ENCODE measurements around the gene ACR.

ACR gene

GRCh38 chr22:50702821-50703725, 34.9 kb upstream of the ACR start:
- DNase-seq (ENCODE audit: low read depth in 2 of 2) = no peak

GRCh38 chr22:50703726-50704509, 34.1 kb upstream of the ACR start:
- DNase-seq (ENCODE audit: low read depth in 2 of 2) = no peak

GRCh38 chr22:50704510-50705218, 33.3 kb upstream of the ACR start:
- DNase-seq (ENCODE audit: low read depth in 2 of 2) = no peak

- no peak for DNase-seq (ENCODE audit: low read depth in 2 of 2)
Measured at GRCh38 chr22:50705219-50705691, 32.7 kb upstream of the ACR start.

- no peak for DNase-seq (ENCODE audit: low read depth in 2 of 2)
Measured at GRCh38 chr22:50705851-50706351, 32.1 kb upstream of the ACR start.

GRCh38 chr22:50706481-50707125, 31.4 kb upstream of the ACR start:
- no peak for DNase-seq (ENCODE audit: low read depth in 2 of 2)

DNA sequence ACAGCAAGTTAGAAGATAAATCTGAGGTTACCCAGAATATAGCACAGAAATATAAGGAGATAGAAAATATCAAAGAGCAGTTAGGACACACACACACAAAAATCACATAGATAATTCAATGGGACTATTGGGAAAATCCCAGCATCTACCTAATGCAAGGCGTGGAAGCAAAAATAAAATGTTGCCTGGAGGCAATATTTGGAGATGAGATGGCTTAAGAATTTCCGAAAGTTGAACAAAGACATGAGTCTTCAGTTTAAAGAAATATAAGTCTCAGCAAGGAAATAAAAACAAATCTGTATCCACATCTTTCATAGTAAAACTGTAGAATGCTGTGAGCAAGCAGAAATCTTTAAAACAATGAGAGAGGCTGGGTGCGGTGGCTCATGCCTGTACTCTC, 29.5 kb upstream of the ACR start:
- no peak for DNase-seq (ENCODE audit: low read depth in 2 of 2)

- DNase-seq (ENCODE audit: low read depth in 2 of 2) = no peak
Measured at GRCh38 chr22:50708996-50709395, 29.0 kb upstream of the ACR start.

- no peak for DNase-seq (ENCODE audit: low read depth in 2 of 2)
Measured at GRCh38 chr22:50710221-50710620, 27.8 kb upstream of the ACR start.

GRCh38 chr22:50710886-50711285, 27.1 kb upstream of the ACR start:
- DNase-seq (ENCODE audit: low read depth in 2 of 2) = no peak

DNA sequence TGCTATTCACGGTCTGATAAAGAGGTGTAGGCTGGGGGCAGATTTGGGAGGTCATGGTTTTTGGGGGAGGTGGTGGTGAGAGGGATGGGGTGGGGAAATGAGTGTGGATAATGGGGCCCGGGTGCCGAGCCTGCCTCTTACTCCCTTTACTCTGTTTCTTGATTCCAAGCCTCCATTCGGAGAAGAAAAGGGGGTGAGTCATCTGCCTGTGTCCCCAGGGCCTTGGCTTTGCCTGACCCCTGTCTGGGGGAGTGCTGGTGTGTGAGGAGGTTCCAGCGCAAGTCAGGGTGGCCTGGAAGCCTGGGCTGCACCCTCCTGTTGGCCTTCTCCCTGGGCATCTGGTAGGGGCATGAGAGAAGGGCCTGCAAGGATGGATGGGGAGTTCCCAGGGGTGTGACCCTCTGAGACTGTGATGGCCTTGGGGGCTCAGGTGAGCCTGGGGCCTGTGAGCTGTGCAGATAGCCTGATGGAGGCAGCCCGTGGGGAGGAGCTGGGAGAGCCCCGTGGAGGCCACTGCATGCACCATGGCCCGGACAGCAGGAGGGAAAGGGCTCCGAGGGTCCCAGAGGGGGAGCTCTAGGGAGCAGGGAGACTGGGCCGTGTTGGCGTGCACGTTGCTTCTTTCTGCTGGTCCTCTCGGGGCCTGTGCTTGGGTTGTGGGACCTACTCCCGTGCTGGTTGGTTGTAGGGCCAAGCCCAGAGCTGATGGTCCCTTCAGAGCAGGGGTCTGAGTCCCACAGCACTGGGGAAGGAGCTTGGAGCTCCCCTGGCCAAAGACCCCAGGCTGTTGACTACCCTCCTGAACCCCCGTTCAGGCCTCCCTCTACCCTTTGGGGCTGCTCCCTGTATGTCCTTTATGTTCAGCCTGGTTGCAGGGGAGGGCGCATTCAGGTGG, 26.3 kb upstream of the ACR start:
- DNase-seq (ENCODE audit: low read depth in 2 of 2) = no peak

DNA sequence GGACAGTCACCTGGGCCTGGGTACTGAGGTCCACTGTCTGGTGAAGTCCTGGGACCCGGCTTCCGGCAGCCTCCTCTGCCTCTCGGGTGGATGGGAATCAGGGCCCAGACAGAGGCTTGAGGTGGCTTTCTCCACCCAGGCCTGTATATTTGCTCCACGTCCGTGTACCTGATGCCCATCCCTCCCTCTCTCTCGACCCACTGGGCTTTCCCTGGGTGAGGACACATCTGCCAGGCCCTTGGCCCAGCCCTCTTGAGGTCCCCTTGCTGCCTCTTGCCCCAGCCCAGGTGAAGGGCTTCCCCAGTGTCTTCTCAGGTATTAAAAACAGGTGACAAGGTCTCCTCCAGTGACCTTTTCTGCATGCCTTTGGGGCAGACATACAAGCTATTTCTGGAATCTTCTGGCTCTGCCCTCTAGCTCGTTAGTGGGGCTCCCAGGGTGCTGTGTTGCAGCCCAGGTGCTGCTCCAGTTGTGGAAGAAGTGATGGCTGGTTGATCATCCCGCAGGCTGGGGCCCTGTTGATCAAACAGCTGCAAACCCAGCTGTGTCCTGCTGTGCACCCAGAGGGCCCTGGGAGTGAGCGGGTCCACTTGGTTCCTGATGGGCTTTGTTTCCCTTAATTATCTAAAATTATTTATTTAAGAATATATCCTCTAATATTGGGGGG, 25.5 kb upstream of the ACR start:
- DNase-seq (ENCODE audit: low read depth in 2 of 2) = no peak

- DNase-seq (ENCODE audit: low read depth in 2 of 2) = no peak
Measured at GRCh38 chr22:50713008-50713385, 25.0 kb upstream of the ACR start.

DNA sequence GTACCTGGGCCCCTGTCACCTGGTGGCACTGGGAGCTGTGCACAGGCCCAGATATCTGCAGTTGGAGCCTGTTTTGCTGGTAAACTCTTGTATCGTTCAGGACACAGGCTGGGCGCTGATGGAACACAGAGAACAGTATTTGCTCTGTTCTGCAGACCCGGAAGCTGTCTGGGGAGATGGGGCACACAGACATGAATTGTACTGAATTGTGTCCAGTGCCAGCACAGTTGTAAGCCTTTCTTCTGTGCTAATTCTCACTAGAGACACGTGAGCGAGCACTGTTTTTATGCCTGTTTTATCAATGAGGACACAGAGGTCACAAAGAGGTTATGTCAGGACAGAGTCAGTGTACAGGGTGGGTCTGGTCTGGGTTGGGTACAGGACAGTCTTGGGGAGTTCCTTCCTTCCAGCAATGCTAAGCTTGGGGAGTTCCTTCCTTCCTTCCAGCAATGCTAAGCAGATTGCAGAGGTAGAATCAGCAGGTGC, 24.4 kb upstream of the ACR start:
- DNase-seq (ENCODE audit: low read depth in 2 of 2) = no peak

DNA sequence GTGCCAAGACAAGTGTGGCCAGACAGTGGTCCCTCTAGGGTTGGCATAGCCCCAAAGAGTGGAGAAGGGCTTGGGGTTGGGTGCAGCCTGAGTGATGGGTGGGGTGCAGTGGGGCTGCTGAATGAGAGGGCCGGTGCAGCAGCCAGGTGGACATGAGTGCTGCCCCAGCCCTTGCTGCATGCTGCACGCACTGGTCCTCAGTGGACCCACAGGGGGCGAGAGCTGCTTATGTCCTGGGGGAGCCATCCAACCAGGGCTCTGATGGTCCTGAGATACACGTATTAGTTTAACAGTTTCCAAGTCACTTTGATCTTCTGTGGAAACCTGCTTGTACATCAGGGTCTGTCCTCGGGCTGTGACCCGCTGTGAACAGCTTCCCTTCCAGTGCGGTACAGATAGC, 23.9 kb upstream of the ACR start:
- no peak for DNase-seq (ENCODE audit: low read depth in 2 of 2)

- no peak for DNase-seq (ENCODE audit: low read depth in 2 of 2)
Measured at GRCh38 chr22:50714631-50715179, 23.3 kb upstream of the ACR start.

DNA sequence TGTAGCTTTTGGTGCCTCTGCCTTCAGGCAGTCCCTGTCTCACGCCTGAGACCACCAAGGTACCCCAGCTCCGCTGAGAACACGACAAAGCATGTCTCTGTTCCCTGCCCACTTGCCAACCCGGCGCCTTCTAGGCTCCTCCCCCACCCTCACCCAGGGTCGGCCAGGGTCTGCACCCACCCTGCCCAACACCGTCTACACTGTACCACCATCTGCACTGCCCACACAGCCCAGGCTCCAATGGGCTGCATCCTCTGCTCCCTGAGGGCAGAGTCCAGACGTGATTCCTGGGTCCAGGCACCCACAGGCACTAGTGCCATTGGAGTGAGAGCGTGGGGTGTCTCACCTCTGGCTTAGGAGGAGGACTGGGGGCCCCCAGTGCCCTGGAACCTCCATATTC, 22.8 kb upstream of the ACR start:
- DNase-seq (ENCODE audit: low read depth in 2 of 2) = no peak

DNA sequence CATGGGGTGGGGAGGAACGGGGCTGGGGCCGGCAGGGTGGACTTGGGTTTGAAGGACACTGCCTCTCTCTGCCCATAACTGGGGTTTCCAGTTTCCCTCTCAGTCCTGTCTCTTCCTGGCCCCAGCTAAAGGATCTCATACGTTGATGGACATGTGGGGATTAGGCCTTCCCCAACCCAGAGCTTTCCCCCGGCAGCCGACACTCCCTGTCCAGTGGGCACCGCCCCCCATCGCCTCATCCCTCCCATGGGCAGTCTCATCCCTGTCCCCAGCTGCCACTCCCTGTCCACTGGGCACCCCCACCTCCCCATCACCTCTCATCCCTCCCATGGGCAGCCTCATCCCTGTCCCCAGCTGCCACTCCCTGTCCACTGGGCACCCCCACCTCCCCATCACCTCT, 22.2 kb upstream of the ACR start:
- no peak for DNase-seq (ENCODE audit: low read depth in 2 of 2)

GRCh38 chr22:50716290-50717024, 21.5 kb upstream of the ACR start:
- no peak for DNase-seq (ENCODE audit: low read depth in 2 of 2)
